Neuronal stem cell (in vitro differentiated cells): ENCODE results near the gene FOS.
"Not testable (repeated sequence)": the region's sequence is repeated elsewhere in the genome, so short reads cannot be mapped to it uniquely, and the experiment has no call there.

Experiments
- DNase-seq: peaks from one replicate; pipeline ENCODE4 v3.0.0-alpha.2; 2013; ENCODE audit warnings: low spot score
- H2AFZ ChIP-seq: one replicate; pipeline ENCODE4 v1.6.1; 2013; ENCODE audit warnings: mild to moderate bottlenecking, low read length, inconsistent platforms
- H2AK5ac ChIP-seq: 2 replicates; pipeline ENCODE4 v1.6.1; 2013; ENCODE audit warnings: low read depth, mild to moderate bottlenecking, inconsistent platforms, low read length, moderate library complexity, mixed read lengths
- H2BK120ac ChIP-seq: 2 replicates; pipeline ENCODE4 v1.6.1; 2013; ENCODE audit warnings: low read depth, mild to moderate bottlenecking, inconsistent platforms, low read length, moderate library complexity, mixed read lengths
- H2BK12ac ChIP-seq: one replicate; pipeline ENCODE4 v1.6.1; 2013; ENCODE audit warnings: low read length, inconsistent platforms
- H2BK15ac ChIP-seq: 2 replicates; pipeline ENCODE4 v1.6.1; 2013; ENCODE audit warnings: mild to moderate bottlenecking, low read length, inconsistent platforms, mixed read lengths
- H2BK5ac ChIP-seq: one replicate; pipeline ENCODE4 v1.6.1; 2013; ENCODE audit warnings: inconsistent platforms, mild to moderate bottlenecking, low read length, moderate library complexity
- H3K14ac ChIP-seq: one replicate; pipeline ENCODE4 v1.6.1; 2013; ENCODE audit warnings: low read length, inconsistent platforms
- H3K18ac ChIP-seq: 2 replicates; pipeline ENCODE4 v1.6.1; 2013; ENCODE audit warnings: low read length, inconsistent platforms
- H3K23ac ChIP-seq: 2 replicates; pipeline ENCODE4 v1.6.1; 2013; ENCODE audit warnings: low read depth, mild to moderate bottlenecking, mixed read lengths, low read length, inconsistent platforms; ENCODE audit not compliant: poor library complexity
- H3K27ac ChIP-seq: replicated peaks from 3 replicates; pipeline ENCODE4 v1.5.1; 2013; ENCODE audit warnings: low read length, inconsistent platforms
- H3K27me3 ChIP-seq, 3 experiments: 2 replicates each; pipeline ENCODE4 v1.6.1; 2013; ENCODE audit warnings: low read length in 3 of 3, mild to moderate bottlenecking in 2 of 3, inconsistent platforms in 1 of 3, low read depth in 1 of 3, mixed read lengths in 1 of 3, moderate library complexity in 1 of 3; ENCODE audit not compliant: control insufficient read depth in 3 of 3, insufficient read depth in 3 of 3
- H3K36me3 ChIP-seq, 2 donors: replicated peaks in 1 of 2; 2 replicates each; pipeline ENCODE4 v1.6.1; 2013; ENCODE audit warnings: low read length in 2 of 2; ENCODE audit not compliant: control insufficient read depth in 2 of 2, insufficient read depth in 2 of 2
- H3K4ac ChIP-seq: 2 replicates; pipeline ENCODE4 v1.6.1; 2013; ENCODE audit warnings: inconsistent platforms, mild to moderate bottlenecking, low read length, moderate library complexity
- H3K4me1 ChIP-seq, 2 donors: 1 replicate in 1 of 2; 2 replicates in 1 of 2; pipeline ENCODE4 v1.6.1; 2013; ENCODE audit warnings: low read length in 2 of 2, low read depth in 1 of 2; ENCODE audit not compliant: control insufficient read depth in 2 of 2, insufficient read depth in 1 of 2
- H3K4me2 ChIP-seq: one replicate; pipeline ENCODE4 v1.6.1; 2013; ENCODE audit warnings: mild to moderate bottlenecking, low read length, inconsistent platforms; ENCODE audit not compliant: insufficient read depth, poor library complexity, severe bottlenecking
- H3K4me3 ChIP-seq, 2 donors: 2 replicates each; pipeline ENCODE4 v1.5.1; 2013; ENCODE audit warnings: low read length in 2 of 2, mild to moderate bottlenecking in 2 of 2, inconsistent platforms in 1 of 2, moderate library complexity in 1 of 2
- H3K79me1 ChIP-seq: one replicate; pipeline ENCODE4 v1.6.1; 2013; ENCODE audit warnings: low read depth, mild to moderate bottlenecking, inconsistent platforms, low read length, moderate library complexity
- H3K9ac ChIP-seq: one replicate; pipeline ENCODE4 v1.6.1; 2013; ENCODE audit warnings: mild to moderate bottlenecking, low read depth, low read length, inconsistent platforms; ENCODE audit not compliant: poor library complexity
- H3K9me3 ChIP-seq, 2 donors: replicated peaks in 1 of 2; 2 replicates each; pipeline versions ENCODE3 to v1.6.1; 2013; ENCODE audit warnings: low read length in 2 of 2, mild to moderate bottlenecking in 2 of 2, inconsistent platforms in 1 of 2, low read depth in 1 of 2, mixed read lengths in 1 of 2, moderate library complexity in 1 of 2; ENCODE audit not compliant: control insufficient read depth in 2 of 2, insufficient read depth in 1 of 2
- H4K8ac ChIP-seq: one replicate; pipeline ENCODE4 v1.6.1; 2013; ENCODE audit warnings: low read depth, mild to moderate bottlenecking, inconsistent platforms, low read length, moderate library complexity
- H4K91ac ChIP-seq: one replicate; pipeline ENCODE4 v1.6.1; 2013; ENCODE audit warnings: low read length, low read depth, mild to moderate bottlenecking, inconsistent platforms; ENCODE audit not compliant: poor library complexity
- WGBS, 2 donors: extraction: QIAGEN DNeasy Blood & Tissue Kit; methylation state at CpG; one replicate each; pipeline ENCODE4 v1.1.7; 2013; ENCODE audit warnings: missing lambda C conversion rate in 2 of 2, mixed read lengths in 1 of 2; ENCODE audit not compliant: insufficient read length in 2 of 2, insufficient replicate concordance in 1 of 2; ENCODE audit errors: extremely low coverage in 2 of 2; 5-methylcytosine and 5-hydroxymethylcytosine counted together

FOS gene

GRCh38 chr14:75306927-75307699, 28.5 kb downstream of the FOS start:
- H3K4me2 ChIP-seq, result no peak overlapping the region
- H2AFZ ChIP-seq, result peak overlapping the region; percentile 78
- H3K9ac ChIP-seq, result no peak overlapping the region
- no peak overlapping the region for H4K8ac ChIP-seq
- H3K4me3 ChIP-seq, result no peak overlapping the region
- H3K27ac ChIP-seq, result no peak overlapping the region
- H3K36me3 ChIP-seq, result no peaks in the 10 kb centered on the region
- peaks cover 7 to 13% of the 10 kb centered on the region in 2 donors for H3K4me1 ChIP-seq
- WGBS, 2 donors, result no CpG with 5 or more reads among the region's 9 CpGs
- no peaks in the 10 kb centered on the region for H3K9me3 ChIP-seq
- H2AK5ac ChIP-seq, result no peak overlapping the region
- H2BK5ac ChIP-seq, result no peak overlapping the region
- no peak overlapping the region for H2BK120ac ChIP-seq
- H3K79me1 ChIP-seq, result no peaks in the 10 kb centered on the region
- H4K91ac ChIP-seq, result peak overlapping the region; percentile 34
- no peak overlapping the region for H3K18ac ChIP-seq
- no peak overlapping the region for H3K14ac ChIP-seq
- peak overlapping the region; percentile 14 for H2BK12ac ChIP-seq
- H3K23ac ChIP-seq, result no peak overlapping the region
- DNase-seq, result no peak
- no peak overlapping the region for H3K4ac ChIP-seq
- no peaks in the 10 kb centered on the region for H3K27me3 ChIP-seq
- H2BK15ac ChIP-seq, result no peak overlapping the region

- no peak overlapping the region for H2BK120ac ChIP-seq
- no peak overlapping the region for H2BK15ac ChIP-seq
- H3K27me3 ChIP-seq, result no peaks in the 10 kb centered on the region
- no peak overlapping the region for H3K4ac ChIP-seq
- no peak overlapping the region for H3K23ac ChIP-seq
- no peak overlapping the region for H3K14ac ChIP-seq
- no peaks in the 10 kb centered on the region for H3K9me3 ChIP-seq
- WGBS, 2 donors, result no CpG with 5 or more reads among the region's 12 CpGs
- no peak overlapping the region for H4K8ac ChIP-seq
- H4K91ac ChIP-seq, result peak overlapping the region; percentile 34
- H3K4me1 ChIP-seq, result peaks cover 7 to 13% of the 10 kb centered on the region in 2 donors
- H3K4me3 ChIP-seq, result no peak overlapping the region
- peak; percentile 90 for DNase-seq
- no peak overlapping the region for H2BK5ac ChIP-seq
- no peak overlapping the region for H3K18ac ChIP-seq
- H3K9ac ChIP-seq, result no peak overlapping the region
- H2AFZ ChIP-seq, result peak overlapping the region; percentile 78
- no peak overlapping the region for H2AK5ac ChIP-seq
- no peaks in the 10 kb centered on the region for H3K79me1 ChIP-seq
- H3K27ac ChIP-seq, result no peak overlapping the region
- H3K36me3 ChIP-seq, result no peaks in the 10 kb centered on the region
- peak overlapping the region; percentile 14 for H2BK12ac ChIP-seq
- H3K4me2 ChIP-seq, result no peak overlapping the region
Measured at GRCh38 chr14:75307700-75308379, 29.2 kb downstream of the FOS start.

GRCh38 chr14:75308991-75309390, 30.4 kb downstream of the FOS start:
- H3K9me3 ChIP-seq, H2BK5ac ChIP-seq, H3K4me2 ChIP-seq, H2AK5ac ChIP-seq, H3K4ac ChIP-seq, H4K8ac ChIP-seq, H3K27ac ChIP-seq, H3K27me3 ChIP-seq, H2AFZ ChIP-seq, H2BK15ac ChIP-seq, H2BK12ac ChIP-seq, H3K9ac ChIP-seq, H3K14ac ChIP-seq, DNase-seq, H3K23ac ChIP-seq, H2BK120ac ChIP-seq, H3K18ac ChIP-seq, H3K36me3 ChIP-seq, H3K79me1 ChIP-seq, H4K91ac ChIP-seq, H3K4me3 ChIP-seq: not testable (repeated sequence)
- no CpG with 5 or more reads among the region's 7 CpGs for WGBS, 2 donors
- peaks cover 7 to 12% of the 10 kb centered on the region in 2 donors for H3K4me1 ChIP-seq

GRCh38 chr14:75309561-75309960, 30.9 kb downstream of the FOS start:
- H3K4ac ChIP-seq, H4K8ac ChIP-seq, H3K4me3 ChIP-seq, H3K9me3 ChIP-seq, H3K36me3 ChIP-seq, H2BK5ac ChIP-seq, H2AK5ac ChIP-seq, H2AFZ ChIP-seq, H3K27me3 ChIP-seq, H3K27ac ChIP-seq, H3K4me2 ChIP-seq, H3K14ac ChIP-seq, H2BK15ac ChIP-seq, DNase-seq, H2BK120ac ChIP-seq, H3K23ac ChIP-seq, H3K79me1 ChIP-seq, H3K9ac ChIP-seq, H3K18ac ChIP-seq, H4K91ac ChIP-seq, H2BK12ac ChIP-seq: not testable (repeated sequence)
- peaks cover 7 to 12% of the 10 kb centered on the region in 2 donors for H3K4me1 ChIP-seq
- no CpG with 5 or more reads among the region's 14 CpGs for WGBS, 2 donors
